SK-N-SH (cell line): ENCODE data around the gene LPP.

Experiments
- CHD2 ChIP-seq: fragments of 150-350 bp; IDR thresholded peaks from 2 replicates; pipeline ENCODE4 v1.6.1; 2018; ENCODE audit warnings: low read length; ENCODE audit not compliant: partially characterized antibody
- CTCF ChIP-seq: fragments of 200-600 bp; sonication (generic); IDR thresholded peaks from 2 replicates; pipeline ENCODE4 v1.6.1; 2017; ENCODE audit warnings: antibody characterized with exemption, mild to moderate bottlenecking, moderate library complexity
- FOXJ3 ChIP-seq: sonication (generic); formaldehyde crosslinking; IDR thresholded peaks from 2 replicates; pipeline ENCODE4 v1.5.1; 2020; ENCODE audit warnings: mild to moderate bottlenecking, missing genetic modification reagents
- FOXM1 ChIP-seq: IDR thresholded peaks from 2 replicates; pipeline ENCODE4 v1.4.0; 2012; ENCODE audit warnings: low read depth, mild to moderate bottlenecking
- MAX ChIP-seq: IDR thresholded peaks from 2 replicates; pipeline ENCODE4 v1.4.0; 2012; ENCODE audit warnings: low read depth
- POLR2AphosphoS5 ChIP-seq: IDR thresholded peaks from 2 replicates; pipeline ENCODE4 v1.6.1; 2012; ENCODE audit warnings: low read depth, low read length
- RAD21 ChIP-seq: IDR thresholded peaks from 2 replicates; pipeline ENCODE4 v1.6.1; 2012; ENCODE audit warnings: mild to moderate bottlenecking, low read length
- RFX5 ChIP-seq: IDR thresholded peaks from 2 replicates; pipeline ENCODE4 v1.6.1; 2012; ENCODE audit warnings: mild to moderate bottlenecking, improper control_type of control experiment, low read length
- RXRA ChIP-seq: IDR thresholded peaks from 2 replicates; pipeline ENCODE4 v1.4.0; 2012; ENCODE audit warnings: low read depth, mild to moderate bottlenecking, borderline replicate concordance
- TAF1 ChIP-seq: IDR thresholded peaks from 2 replicates; pipeline ENCODE4 v1.6.1; 2012; ENCODE audit warnings: low read depth, mild to moderate bottlenecking, low read length, moderate library complexity, borderline replicate concordance
- USF1 ChIP-seq: IDR thresholded peaks from 2 replicates; pipeline ENCODE4 v1.4.0; 2012; ENCODE audit warnings: low read depth, borderline replicate concordance
- USF2 ChIP-seq: fragments of 150-350 bp; IDR thresholded peaks from 2 replicates; pipeline ENCODE4 v1.6.1; 2017; ENCODE audit warnings: antibody characterized with exemption, low read length, low read depth, borderline replicate concordance
- YY1 ChIP-seq: IDR thresholded peaks from 2 replicates; pipeline ENCODE4 v1.4.0; 2012; ENCODE audit warnings: low read depth, mild to moderate bottlenecking

GRCh38 chr3:188663839-188664238 is 509.9 kb downstream of the LPP start:
- TF ChIP-seq CTCF (no peak), RXRA (no peak), RFX5 (no peak), TAF1 (no peak), FOXM1 (no peak), MAX (no peak), RAD21 (no peak), POLR2AphosphoS5 (no peak), YY1 (no peak), CHD2 (no peak), USF1 (no peak), USF2 (no peak), FOXJ3 (CRISPR knock-in tag) (no peak)
